ENCODE data around the gene C15orf40. TPM values are rescaled to one million over a fixed set of nuclear protein-coding genes. Genes with fewer than 3 reads are reported as not detected.
A peak's percentile ranks its signal among the peaks of the same experiment; 100 is the strongest.

The C15orf40 gene
- total and polyA plus RNA-seq, 2 of the 13 experiments (the other 11 are each of a cell fraction or from before 2014, with no cell fraction given), result 24.0 to 26.3 TPM

GRCh38 chr15:82985688-82986441 lies 25.6 kb downstream of the C15orf40 start, which contains the start of gene RAMAC (continued):
- TF ChIP-seq CHD2 (IDR thresholded peaks at IDR 0.05; ENCODE audit: low read depth, low read length) (peak; percentile 92), ZMAT5 (CRISPR knock-in tag; IDR thresholded peaks at IDR 0.05; ENCODE audit: borderline replicate concordance, low read depth) (no peak), RARG (CRISPR knock-in tag; IDR thresholded peaks at IDR 0.05; ENCODE audit: low read depth) (no peak), PLRG1 (conservative IDR thresholded peaks at IDR 0.05) (no peak), GATA4 (IDR thresholded peaks at IDR 0.05; ENCODE audit: borderline replicate concordance, low read depth) (no peak), ZNF180 (CRISPR knock-in tag; IDR thresholded peaks at IDR 0.05; ENCODE audit: borderline replicate concordance, low read depth) (no peak), ZNF747 (CRISPR knock-in tag; IDR thresholded peaks at IDR 0.05; ENCODE audit: borderline replicate concordance) (peak; percentile 64; the same call in 1 of the 2 replicates), ZMAT3 (CRISPR knock-in tag; conservative IDR thresholded peaks at IDR 0.05) (peak; percentile 84), ZSCAN25 (CRISPR knock-in tag; IDR thresholded peaks at IDR 0.05) (no peak; the same call in 1 of the 2 replicates), JARID2 (CRISPR knock-in tag; IDR thresholded peaks at IDR 0.05; ENCODE audit: insufficient replicate concordance) (no peak), SETDB1 (CRISPR knock-in tag; IDR thresholded peaks at IDR 0.05; ENCODE audit: borderline replicate concordance) (peak; percentile 90; the same call in 1 of the 2 replicates), SP5 (CRISPR knock-in tag; IDR thresholded peaks at IDR 0.05; ENCODE audit: borderline replicate concordance, low read depth) (no peak), TOE1 (CRISPR knock-in tag; IDR thresholded peaks at IDR 0.05) (no peak; the same call in 1 of the 2 replicates), ZNF768 (CRISPR knock-in tag; IDR thresholded peaks at IDR 0.05) (no peak), ZFAT (CRISPR knock-in tag; conservative IDR thresholded peaks at IDR 0.05) (no peak), MED1 (CRISPR knock-in tag; IDR thresholded peaks at IDR 0.05) (peak; percentile 18; the same call in 1 of the 2 replicates), PITX1 (CRISPR knock-in tag; IDR thresholded peaks at IDR 0.05) (no peak), HDAC6 (IDR thresholded peaks at IDR 0.05; ENCODE audit: low read depth, low read length) (no peak), NONO (IDR thresholded peaks at IDR 0.05) (no peak), NONO (CRISPR knock-in tag; conservative IDR thresholded peaks at IDR 0.05) (peak; percentile 77), SMAD9 (CRISPR knock-in tag; IDR thresholded peaks at IDR 0.05) (peak; percentile 63; the same call in 1 of the 2 replicates), MAFG (CRISPR knock-in tag; IDR thresholded peaks at IDR 0.05) (no peak), ZUFSP (CRISPR knock-in tag; IDR thresholded peaks at IDR 0.05; ENCODE audit: borderline replicate concordance) (no peak)
- TF ChIP-seq, protein P1, sequence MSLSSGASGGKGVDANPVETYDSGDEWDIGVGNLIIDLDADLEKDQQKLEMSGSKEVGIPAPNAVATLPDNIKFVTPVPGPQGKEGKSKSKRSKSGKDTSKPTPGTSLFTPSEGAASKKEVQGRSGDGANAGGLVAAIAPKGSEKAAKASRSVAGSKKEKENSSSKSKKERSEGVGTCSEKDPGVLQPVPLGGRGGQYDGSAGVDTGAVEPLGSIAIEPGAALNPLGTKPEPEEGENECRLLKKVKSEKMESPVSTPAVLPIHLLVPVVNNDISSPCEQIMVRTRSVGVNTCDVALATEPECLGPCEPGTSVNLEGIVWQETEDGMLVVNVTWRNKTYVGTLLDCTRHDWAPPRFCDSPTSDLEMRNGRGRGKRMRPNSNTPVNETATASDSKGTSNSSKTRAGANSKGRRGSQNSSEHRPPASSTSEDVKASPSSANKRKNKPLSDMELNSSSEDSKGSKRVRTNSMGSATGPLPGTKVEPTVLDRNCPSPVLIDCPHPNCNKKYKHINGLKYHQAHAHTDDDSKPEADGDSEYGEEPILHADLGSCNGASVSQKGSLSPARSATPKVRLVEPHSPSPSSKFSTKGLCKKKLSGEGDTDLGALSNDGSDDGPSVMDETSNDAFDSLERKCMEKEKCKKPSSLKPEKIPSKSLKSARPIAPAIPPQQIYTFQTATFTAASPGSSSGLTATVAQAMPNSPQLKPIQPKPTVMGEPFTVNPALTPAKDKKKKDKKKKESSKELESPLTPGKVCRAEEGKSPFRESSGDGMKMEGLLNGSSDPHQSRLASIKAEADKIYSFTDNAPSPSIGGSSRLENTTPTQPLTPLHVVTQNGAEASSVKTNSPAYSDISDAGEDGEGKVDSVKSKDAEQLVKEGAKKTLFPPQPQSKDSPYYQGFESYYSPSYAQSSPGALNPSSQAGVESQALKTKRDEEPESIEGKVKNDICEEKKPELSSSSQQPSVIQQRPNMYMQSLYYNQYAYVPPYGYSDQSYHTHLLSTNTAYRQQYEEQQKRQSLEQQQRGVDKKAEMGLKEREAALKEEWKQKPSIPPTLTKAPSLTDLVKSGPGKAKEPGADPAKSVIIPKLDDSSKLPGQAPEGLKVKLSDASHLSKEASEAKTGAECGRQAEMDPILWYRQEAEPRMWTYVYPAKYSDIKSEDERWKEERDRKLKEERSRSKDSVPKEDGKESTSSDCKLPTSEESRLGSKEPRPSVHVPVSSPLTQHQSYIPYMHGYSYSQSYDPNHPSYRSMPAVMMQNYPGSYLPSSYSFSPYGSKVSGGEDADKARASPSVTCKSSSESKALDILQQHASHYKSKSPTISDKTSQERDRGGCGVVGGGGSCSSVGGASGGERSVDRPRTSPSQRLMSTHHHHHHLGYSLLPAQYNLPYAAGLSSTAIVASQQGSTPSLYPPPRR (CRISPR knock-in tag; IDR thresholded peaks at IDR 0.05; ENCODE audit: borderline replicate concordance), result peak; percentile 39; the same call in 1 of the 2 replicates

Data from HepG2 (cell line).